Fibroblast of lung (primary cell): ENCODE results near the gene ITGAL. TPM values are rescaled to one million over a fixed set of nuclear protein-coding genes. Genes with fewer than 3 reads are reported as not detected.

ENCODE experiments used
- DNase-seq, 2 donors: peaks; one replicate each; pipeline versions ENCODE4 v3.0.0 to v3.0.0-alpha.2; 2010; ENCODE audit warnings: low read depth in 2 of 2
- H2AFZ ChIP-seq: 2 replicates; pipeline ENCODE4 v1.5.1; 2012; ENCODE audit warnings: low read length, control low read depth, inconsistent platforms
- H3K27ac ChIP-seq: 2 replicates; pipeline ENCODE4 v1.5.1; 2011; ENCODE audit warnings: low read length, control low read depth; ENCODE audit not compliant: insufficient read depth
- H3K27me3 ChIP-seq: 2 replicates; pipeline ENCODE4 v1.5.1; 2011; ENCODE audit warnings: mild to moderate bottlenecking, low read length; ENCODE audit not compliant: control insufficient read depth, insufficient read depth
- H3K36me3 ChIP-seq: 2 replicates; pipeline ENCODE4 v1.5.1; 2011; ENCODE audit warnings: low read length; ENCODE audit not compliant: control insufficient read depth, insufficient read depth
- H3K4me1 ChIP-seq: 2 replicates; pipeline ENCODE4 v1.5.1; 2011; ENCODE audit warnings: low read length; ENCODE audit not compliant: control insufficient read depth, insufficient read depth; ENCODE audit errors: extremely low read depth
- H3K4me2 ChIP-seq: 2 replicates; pipeline ENCODE4 v1.5.1; 2011; ENCODE audit warnings: low read length, control low read depth; ENCODE audit not compliant: insufficient read depth; ENCODE audit errors: extremely low read depth
- H3K4me3 ChIP-seq, 4 experiments: fragments of 200-600 bp in 1 of 4; sonication (generic) in 1 of 4; replicated peaks in 1 of 4; 2 replicates each; pipeline ENCODE4 v1.5.1; 2011 to 2016; ENCODE audit warnings: low read length in 4 of 4, low read depth in 3 of 4, mild to moderate bottlenecking in 3 of 4, control low read depth in 2 of 4, inconsistent platforms in 1 of 4, mixed read lengths in 1 of 4; ENCODE audit not compliant: insufficient read depth in 1 of 4; ENCODE audit errors: control extremely low read depth in 1 of 4
- H3K79me2 ChIP-seq: 2 replicates; pipeline ENCODE4 v1.5.1; 2012; ENCODE audit warnings: mild to moderate bottlenecking, low read length, inconsistent platforms; ENCODE audit not compliant: control insufficient read depth, insufficient read depth
- H3K9ac ChIP-seq: 2 replicates; pipeline ENCODE4 v1.5.1; 2011; ENCODE audit warnings: mild to moderate bottlenecking, low read length, control low read depth; ENCODE audit not compliant: insufficient read depth
- H3K9me3 ChIP-seq: 2 replicates; pipeline ENCODE4 v1.5.1; 2012; ENCODE audit warnings: low read depth, low read length; ENCODE audit not compliant: control insufficient read depth, insufficient read depth
- H4K20me1 ChIP-seq: 2 replicates; pipeline ENCODE4 v1.5.1; 2011; ENCODE audit warnings: low read length; ENCODE audit not compliant: control insufficient read depth, insufficient read depth; ENCODE audit errors: extremely low read depth
- EZH2 ChIP-seq: IDR thresholded peaks from 2 replicates; pipeline ENCODE4 v1.5.1; 2012; ENCODE audit warnings: low read length, control low read depth, mild to moderate bottlenecking; ENCODE audit errors: missing control alignments
- polyA plus RNA-seq, 2 donors: library from polyadenylated mRNA; depleted of rRNA in 1 of 2; stranded (reverse) in 1 of 2; unstranded in 1 of 2; fragments of >200 nt; gene quantifications; 2 replicates each; pipeline ENCODE4 v1.2.1, GENCODE V29; 2011 to 2012; ENCODE audit warnings: missing spikeins in 1 of 2
- total RNA-seq: library from RNA; depleted of rRNA; stranded (reverse); fragments of >200 nt; gene quantifications from 2 replicates; pipeline ENCODE4 v1.2.1, GENCODE V29; 2014
- TF ChIP-seq, protein P1 (sequence below), 2 donors: IDR thresholded peaks in 1 of 2; conservative IDR thresholded peaks in 1 of 2; 1 replicate in 1 of 2; 2 replicates in 1 of 2; pipeline ENCODE4 v1.5.1; 2011 to 2012; ENCODE audit warnings: low read length in 2 of 2, control low read depth in 1 of 2, inconsistent platforms in 1 of 2, low read depth in 1 of 2, mild to moderate bottlenecking in 1 of 2

ITGAL gene
- total and polyA plus RNA-seq, 2 donors (not counting 1 experiment from before 2014, with no cell fraction given), result not detected

GRCh38 chr16:30437511-30438046, 35.0 kb upstream of the ITGAL start:
- no peak overlapping the region for H3K4me2 ChIP-seq
- DNase-seq, result no peak

GRCh38 chr16:30438835-30439234, 33.7 kb upstream of the ITGAL start:
- no peak overlapping the region for H3K9ac ChIP-seq
- no peak overlapping the region for H3K4me2 ChIP-seq
- no peak overlapping the region for H2AFZ ChIP-seq
- H4K20me1 ChIP-seq, result no peaks in the 10 kb centered on the region
- TF ChIP-seq, protein P1, sequence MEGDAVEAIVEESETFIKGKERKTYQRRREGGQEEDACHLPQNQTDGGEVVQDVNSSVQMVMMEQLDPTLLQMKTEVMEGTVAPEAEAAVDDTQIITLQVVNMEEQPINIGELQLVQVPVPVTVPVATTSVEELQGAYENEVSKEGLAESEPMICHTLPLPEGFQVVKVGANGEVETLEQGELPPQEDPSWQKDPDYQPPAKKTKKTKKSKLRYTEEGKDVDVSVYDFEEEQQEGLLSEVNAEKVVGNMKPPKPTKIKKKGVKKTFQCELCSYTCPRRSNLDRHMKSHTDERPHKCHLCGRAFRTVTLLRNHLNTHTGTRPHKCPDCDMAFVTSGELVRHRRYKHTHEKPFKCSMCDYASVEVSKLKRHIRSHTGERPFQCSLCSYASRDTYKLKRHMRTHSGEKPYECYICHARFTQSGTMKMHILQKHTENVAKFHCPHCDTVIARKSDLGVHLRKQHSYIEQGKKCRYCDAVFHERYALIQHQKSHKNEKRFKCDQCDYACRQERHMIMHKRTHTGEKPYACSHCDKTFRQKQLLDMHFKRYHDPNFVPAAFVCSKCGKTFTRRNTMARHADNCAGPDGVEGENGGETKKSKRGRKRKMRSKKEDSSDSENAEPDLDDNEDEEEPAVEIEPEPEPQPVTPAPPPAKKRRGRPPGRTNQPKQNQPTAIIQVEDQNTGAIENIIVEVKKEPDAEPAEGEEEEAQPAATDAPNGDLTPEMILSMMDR (conservative IDR thresholded peaks at IDR 0.05 in 1 of 2, IDR thresholded peaks at IDR 0.05 in 1 of 2; ENCODE audit: low read depth in 1 of 2, low read length in 2 of 2), result no peak
- TF ChIP-seq EZH2, result no peak
- no peak overlapping the region for H3K27ac ChIP-seq
- H3K9me3 ChIP-seq, result no peaks in the 10 kb centered on the region
- H3K36me3 ChIP-seq, result no peaks in the 10 kb centered on the region
- H3K4me1 ChIP-seq, result no peaks in the 10 kb centered on the region
- H3K4me3 ChIP-seq, result no peak overlapping the region
- H3K79me2 ChIP-seq, result no peaks in the 10 kb centered on the region
- DNase-seq, result no peak
- peaks cover 9% of the 10 kb centered on the region for H3K27me3 ChIP-seq

More at GRCh38 chr16:30437511-30438046, 35.0 kb upstream of the ITGAL start:
- H4K20me1 ChIP-seq, result no peaks in the 10 kb centered on the region
- peaks cover 9% of the 10 kb centered on the region for H3K27me3 ChIP-seq
- H3K36me3 ChIP-seq, result no peaks in the 10 kb centered on the region
- H3K27ac ChIP-seq, result no peak overlapping the region
- H2AFZ ChIP-seq, result no peak overlapping the region
- no peak overlapping the region for H3K9ac ChIP-seq
- H3K4me1 ChIP-seq, result no peaks in the 10 kb centered on the region
- H3K79me2 ChIP-seq, result no peaks in the 10 kb centered on the region
- H3K4me3 ChIP-seq, result no peak overlapping the region
- no peak for TF ChIP-seq EZH2
- TF ChIP-seq, protein P1 (conservative IDR thresholded peaks at IDR 0.05 in 1 of 2, IDR thresholded peaks at IDR 0.05 in 1 of 2; ENCODE audit: low read depth in 1 of 2, low read length in 2 of 2), result no peak
- H3K9me3 ChIP-seq, result no peaks in the 10 kb centered on the region

DNA sequence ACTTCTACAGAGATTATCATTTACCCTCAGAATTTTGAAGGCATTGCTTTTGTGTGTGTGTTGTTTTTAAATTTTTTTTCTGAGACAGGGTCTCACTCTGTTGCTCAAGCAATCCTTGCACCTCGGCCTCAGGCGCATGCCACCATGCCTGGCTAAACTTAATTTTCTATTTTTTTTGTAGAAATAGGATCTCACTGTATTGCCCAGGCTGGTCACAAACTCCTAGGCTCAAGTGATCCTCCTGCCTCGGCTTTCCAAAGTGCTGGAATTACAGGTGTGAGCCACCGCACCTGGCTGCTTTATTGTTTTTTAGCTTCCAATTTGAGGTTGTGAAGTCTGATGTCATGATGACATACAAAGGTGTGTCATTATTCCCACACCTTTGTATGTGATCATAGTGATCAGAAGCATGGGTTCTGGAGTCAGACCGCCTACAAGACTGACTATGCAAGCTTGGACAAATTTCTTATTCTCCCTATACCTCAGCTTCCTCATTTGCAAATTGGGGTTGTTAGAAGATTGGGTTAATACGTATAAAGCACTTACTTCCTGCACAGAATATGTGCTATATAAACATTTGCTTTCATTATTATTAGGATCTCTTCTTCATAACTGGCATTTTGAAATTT, 32.7 kb upstream of the ITGAL start:
- Histone ChIP-seq H3K79me2 (peaks cover 8% of the 10 kb centered on the region), H3K27ac (no peak overlapping the region), H3K4me3 (no peak overlapping the region), H3K36me3 (peaks cover 3% of the 10 kb centered on the region), H3K4me2 (no peak overlapping the region), H2AFZ (no peak overlapping the region), H3K9me3 (no peaks in the 10 kb centered on the region), H3K4me1 (peaks cover 2% of the 10 kb centered on the region), H3K9ac (no peak overlapping the region), H3K27me3 (peaks cover 4% of the 10 kb centered on the region), H4K20me1 (no peaks in the 10 kb centered on the region)
- TF ChIP-seq, protein P1 (conservative IDR thresholded peaks at IDR 0.05 in 1 of 2, IDR thresholded peaks at IDR 0.05 in 1 of 2; ENCODE audit: low read depth in 1 of 2, low read length in 2 of 2), result no peak
- TF ChIP-seq EZH2, result no peak
- no peak for DNase-seq
